B cell (primary cell): ENCODE data around the gene CDC5L. TPM values are rescaled to one million over a fixed set of nuclear protein-coding genes. Genes with fewer than 3 reads are reported as not detected.

Source experiments
- ATAC-seq: fragments of 200-7000 bp; cut with Tn5 transposase; one replicate; pipeline ENCODE4 v1.10.0; 2021; ENCODE audit warnings: low read depth, mild to moderate bottlenecking, moderate number of reproducible peaks, moderate library complexity
- CTCF ChIA-PET: fragments of 350-600 bp; sonication (Branson Sonifier 250); formaldehyde crosslinking; loops from one replicate; lab custom pipeline; 2021; ENCODE audit warnings: antibody characterized with exemption, inconsistent platforms; lab: Charles Lee
- POLR2A ChIA-PET: fragments of 350-600 bp; sonication (Branson Sonifier 250); formaldehyde crosslinking; loops from one replicate; lab custom pipeline; 2021; ENCODE audit warnings: antibody characterized with exemption; lab: Charles Lee
- DNase-seq: peaks from one replicate; pipeline ENCODE4 v3.0.0; 2013
- H2AFZ ChIP-seq: 2 replicates; pipeline ENCODE4 v1.6.1; 2012; ENCODE audit warnings: mild to moderate bottlenecking, low read depth, low read length; ENCODE audit not compliant: insufficient read depth, poor library complexity, severe bottlenecking
- H3K27ac ChIP-seq, 2 donors: 1 replicate in 1 of 2; 2 replicates in 1 of 2; pipeline ENCODE4 v1.5.1; 2012 to 2013; ENCODE audit warnings: low read length in 2 of 2, mild to moderate bottlenecking in 2 of 2, moderate library complexity in 1 of 2
- H3K27me3 ChIP-seq, 4 experiments: fragments of 200-600 bp in 1 of 4; sonication (generic) in 1 of 4; replicated peaks in 1 of 4; 1 replicate in 2 of 4; 2 replicates in 2 of 4; pipeline versions ENCODE4 v1.6.1 to v1.7.0; 2013 to 2016; ENCODE audit warnings: low read length in 3 of 4, mild to moderate bottlenecking in 2 of 4, mixed read lengths in 1 of 4, moderate library complexity in 1 of 4; ENCODE audit not compliant: insufficient read depth in 4 of 4, control insufficient read depth in 3 of 4; ENCODE audit errors: control extremely low read depth in 1 of 4
- H3K36me3 ChIP-seq, 2 experiments: replicated peaks in 1 of 2; 1 replicate in 1 of 2; 2 replicates in 1 of 2; pipeline versions ENCODE4 v1.6.1 to v1.7.1; 2013; ENCODE audit warnings: low read length in 1 of 2; ENCODE audit not compliant: insufficient read depth in 2 of 2, control insufficient read depth in 1 of 2; ENCODE audit errors: control extremely low read depth in 1 of 2, extremely low read depth in 1 of 2
- H3K4me1 ChIP-seq, 2 donors: fragments of 200-600 bp in 1 of 2; sonication (generic) in 1 of 2; 1 replicate in 1 of 2; 2 replicates in 1 of 2; pipeline versions ENCODE4 v1.5.1 to v1.6.1; 2013 to 2017; ENCODE audit warnings: low read length in 2 of 2; ENCODE audit not compliant: control insufficient read depth in 2 of 2, insufficient read depth in 2 of 2
- H3K4me2 ChIP-seq: replicated peaks from 2 replicates; pipeline ENCODE3; 2012; ENCODE audit warnings: mild to moderate bottlenecking, low read depth, low read length; ENCODE audit not compliant: poor library complexity, severe bottlenecking
- H3K4me3 ChIP-seq, 5 experiments: fragments of 200-600 bp in 1 of 5; sonication (generic) in 1 of 5; 1 replicate in 3 of 5; 2 replicates in 2 of 5; pipeline versions ENCODE4 v1.5.1 to v1.7.0; 2011 to 2016; ENCODE audit warnings: low read length in 4 of 5, mild to moderate bottlenecking in 4 of 5, low read depth in 2 of 5, control low read depth in 1 of 5, moderate library complexity in 1 of 5; ENCODE audit not compliant: insufficient read depth in 1 of 5; ENCODE audit errors: control extremely low read depth in 1 of 5, extremely low read depth in 1 of 5
- H3K79me2 ChIP-seq: fragments of 200-600 bp; sonication (generic); one replicate; pipeline ENCODE4 v1.6.0; 2016; ENCODE audit warnings: low read length; ENCODE audit not compliant: control insufficient read depth, insufficient read depth
- H3K9ac ChIP-seq: fragments of 200-600 bp; sonication (generic); 2 replicates; pipeline ENCODE4 v1.6.1; 2017; ENCODE audit warnings: mild to moderate bottlenecking, low read length, moderate library complexity
- H3K9me3 ChIP-seq, 3 donors: one replicate each; pipeline versions ENCODE4 v1.6.1 to v1.7.1; 2013; ENCODE audit warnings: low read length in 2 of 3; ENCODE audit not compliant: control insufficient read depth in 2 of 3, insufficient read depth in 1 of 3; ENCODE audit errors: control extremely low read depth in 1 of 3
- H4K20me1 ChIP-seq: 2 replicates; pipeline ENCODE4 v1.6.0; 2012; ENCODE audit warnings: mild to moderate bottlenecking, low read length; ENCODE audit not compliant: insufficient read depth, control insufficient read depth, poor library complexity, severe bottlenecking
- H3K27ac Mint-ChIP-seq: one replicate; pipeline ENCODE4 v1.8.0; 2021; ENCODE audit warnings: mixed read lengths
- H3K27me3 Mint-ChIP-seq: one replicate; pipeline ENCODE4 v1.8.0; 2021; ENCODE audit warnings: mixed read lengths
- H3K4me1 Mint-ChIP-seq: one replicate; pipeline ENCODE4 v1.8.0; 2021; ENCODE audit warnings: mixed read lengths
- H3K4me3 Mint-ChIP-seq: one replicate; pipeline ENCODE4 v1.8.0; 2021; ENCODE audit warnings: mixed read lengths
- H3K9me3 Mint-ChIP-seq: one replicate; pipeline ENCODE4 v1.8.0; 2022; ENCODE audit warnings: mixed read lengths; ENCODE audit not compliant: insufficient read depth
- EZH2 ChIP-seq: IDR thresholded peaks from 2 replicates; pipeline ENCODE4 v1.6.1; 2012; ENCODE audit warnings: borderline replicate concordance, low read depth, mild to moderate bottlenecking, moderate library complexity, low read length; ENCODE audit not compliant: insufficient read depth, poor library complexity, severe bottlenecking
- WGBS: methylation state at CpG from one replicate; pipeline ENCODE4 v1.1.5; 2013; ENCODE audit warnings: missing lambda C conversion rate; ENCODE audit not compliant: insufficient coverage; 5-methylcytosine and 5-hydroxymethylcytosine counted together
- intact Hi-C: fragments of 100-400 bp; cut with micrococcal nuclease; formaldehyde crosslinking; loops from one replicate; pipeline ENCODE4 v1.10.0; 2022
- polyA plus RNA-seq: library from polyadenylated mRNA; depleted of rRNA; stranded (reverse); fragments of >200 nt; gene quantifications from 2 replicates; pipeline ENCODE4 v1.2.3, GENCODE V29; 2012
- total RNA-seq, 2 donors: library from RNA; stranded (reverse); fragments of 120-200 nt in 1 of 2; gene quantifications; 1 replicate in 1 of 2; 2 replicates in 1 of 2; pipeline versions ENCODE4 v1.2.3 to v1.2.4, GENCODE V29; 2013 to 2022
- TF ChIP-seq, protein P1 (sequence below): fragments of 200-600 bp; IDR thresholded peaks from one replicate; pipeline ENCODE4 v1.8.0; 2022; ENCODE audit warnings: antibody characterized with exemption, mild to moderate bottlenecking

The CDC5L gene
- total and polyA plus RNA-seq, 2 donors (not counting 1 experiment from before 2014, with no cell fraction given): 4.1 to 22.2 TPM

DNA sequence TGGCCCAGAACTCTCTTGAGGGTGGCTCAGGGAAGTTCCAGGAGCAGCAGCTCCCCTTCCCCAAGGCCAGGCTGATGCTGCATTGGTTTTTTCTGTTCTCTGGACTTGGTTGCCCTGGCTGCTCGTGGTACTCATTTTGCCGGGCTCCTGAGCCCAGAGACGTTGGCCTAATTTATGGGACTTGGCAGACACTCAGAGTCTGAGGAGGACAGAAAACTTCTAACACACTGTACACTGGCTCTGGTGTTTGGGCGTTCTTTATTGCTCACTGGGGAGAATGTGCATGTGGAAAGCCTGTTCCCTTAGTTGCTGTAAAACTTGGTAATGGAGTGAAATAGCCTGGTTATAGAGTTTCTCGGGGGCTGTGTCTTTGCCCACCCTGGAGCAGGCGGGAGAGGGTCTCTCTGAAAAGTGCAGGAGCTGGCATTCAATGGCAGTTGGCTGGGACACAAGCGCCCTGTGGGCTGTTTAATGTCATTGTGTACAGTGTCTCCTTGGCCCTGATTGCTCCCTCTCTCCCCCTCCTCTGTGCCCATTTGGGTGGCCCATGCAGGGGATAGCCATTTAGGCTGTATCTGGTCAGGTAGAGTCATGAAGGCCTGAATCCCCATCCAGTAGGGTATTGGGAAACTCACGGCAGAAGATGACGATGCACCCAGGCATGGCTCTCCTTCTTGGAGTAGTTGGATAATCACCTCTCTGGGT is 109.3 kb downstream of the CDC5L start:
- Histone ChIP-seq H3K36me3 (no peaks in the 10 kb centered on the region), H3K9ac (no peak overlapping the region), H3K9me3 (no peaks in the 10 kb centered on the region), H3K4me2 (no peak overlapping the region), H3K79me2 (no peaks in the 10 kb centered on the region), H3K4me1 (no peaks in the 10 kb centered on the region), H3K27ac (no peak overlapping the region), H3K27me3 (peaks cover 0 to 3% (median 0%) of the 10 kb centered on the region in 4 experiments), H4K20me1 (no peaks in the 10 kb centered on the region), H3K4me3 (no peak overlapping the region), H2AFZ (no peak overlapping the region)
- 88% methylated on average over 7 of the region's 9 CpGs for WGBS
- H3K27ac Mint-ChIP-seq: no peak overlapping the region
- intact Hi-C loops: no loop called here
- DNase-seq: no peak
- POLR2A ChIA-PET: no interaction called here
- CTCF ChIA-PET: no interaction called here
- no peak for TF ChIP-seq EZH2
- TF ChIP-seq, protein P1, sequence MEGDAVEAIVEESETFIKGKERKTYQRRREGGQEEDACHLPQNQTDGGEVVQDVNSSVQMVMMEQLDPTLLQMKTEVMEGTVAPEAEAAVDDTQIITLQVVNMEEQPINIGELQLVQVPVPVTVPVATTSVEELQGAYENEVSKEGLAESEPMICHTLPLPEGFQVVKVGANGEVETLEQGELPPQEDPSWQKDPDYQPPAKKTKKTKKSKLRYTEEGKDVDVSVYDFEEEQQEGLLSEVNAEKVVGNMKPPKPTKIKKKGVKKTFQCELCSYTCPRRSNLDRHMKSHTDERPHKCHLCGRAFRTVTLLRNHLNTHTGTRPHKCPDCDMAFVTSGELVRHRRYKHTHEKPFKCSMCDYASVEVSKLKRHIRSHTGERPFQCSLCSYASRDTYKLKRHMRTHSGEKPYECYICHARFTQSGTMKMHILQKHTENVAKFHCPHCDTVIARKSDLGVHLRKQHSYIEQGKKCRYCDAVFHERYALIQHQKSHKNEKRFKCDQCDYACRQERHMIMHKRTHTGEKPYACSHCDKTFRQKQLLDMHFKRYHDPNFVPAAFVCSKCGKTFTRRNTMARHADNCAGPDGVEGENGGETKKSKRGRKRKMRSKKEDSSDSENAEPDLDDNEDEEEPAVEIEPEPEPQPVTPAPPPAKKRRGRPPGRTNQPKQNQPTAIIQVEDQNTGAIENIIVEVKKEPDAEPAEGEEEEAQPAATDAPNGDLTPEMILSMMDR: no peak
- no peak overlapping the region for H3K4me3 Mint-ChIP-seq
- H3K4me1 Mint-ChIP-seq: no peaks in the 10 kb centered on the region
- no peak for ATAC-seq
- H3K9me3 Mint-ChIP-seq: peaks cover 2% of the 10 kb centered on the region
- H3K27me3 Mint-ChIP-seq: peaks cover 29% of the 10 kb centered on the region

DNA sequence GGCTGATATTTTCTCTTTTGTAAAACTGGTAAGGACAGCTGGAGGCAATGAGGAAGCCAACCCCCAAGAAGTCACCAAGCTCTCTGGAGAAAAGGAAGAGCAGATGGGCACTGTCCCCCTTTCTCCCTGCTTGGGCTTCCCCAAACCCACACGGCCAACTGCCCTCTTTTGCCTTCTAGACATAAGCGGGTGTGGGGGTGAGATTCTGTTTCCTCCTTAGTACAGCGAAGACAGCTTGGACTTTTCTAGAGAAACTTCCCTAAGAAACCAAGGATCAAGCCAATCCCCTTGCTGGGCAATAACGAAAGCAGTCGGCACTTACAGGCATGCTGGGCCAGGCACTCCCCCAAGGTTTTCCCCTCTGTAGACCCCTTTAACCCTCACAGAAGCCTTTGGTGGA is 110.3 kb downstream of the CDC5L start:
- no peaks in the 10 kb centered on the region for H3K36me3 ChIP-seq
- Mint-ChIP-seq H3K4me3 (no peak overlapping the region), H3K4me1 (no peaks in the 10 kb centered on the region), H3K27me3 (peaks cover 26% of the 10 kb centered on the region), H3K9me3 (peaks cover 2% of the 10 kb centered on the region), H3K27ac (no peak overlapping the region)
- no peaks in the 10 kb centered on the region for H3K79me2 ChIP-seq
- ChIA-PET CTCF (no interaction called here), POLR2A (no interaction called here)
- no peak overlapping the region for H3K4me3 ChIP-seq
- H3K4me1 ChIP-seq: no peaks in the 10 kb centered on the region
- H3K4me2 ChIP-seq: no peak overlapping the region
- H3K27me3 ChIP-seq: peaks cover 0 to 3% (median 0%) of the 10 kb centered on the region in 4 experiments
- no peaks in the 10 kb centered on the region for H4K20me1 ChIP-seq
- no peak for TF ChIP-seq EZH2
- TF ChIP-seq, protein P1: no peak
- WGBS: 100% methylated on average over 3 of the region's 5 CpGs
- no peak for ATAC-seq
- H3K27ac ChIP-seq: no peak overlapping the region
- H3K9ac ChIP-seq: no peak overlapping the region
- intact Hi-C loops: no loop called here
- no peak for DNase-seq
- no peak overlapping the region for H2AFZ ChIP-seq
- H3K9me3 ChIP-seq: no peaks in the 10 kb centered on the region
